ENCODE results near the gene ISCA2. TPM values are rescaled to one million over a fixed set of nuclear protein-coding genes. Genes with fewer than 3 reads are reported as not detected.

The ISCA2 gene
- total and polyA plus RNA-seq, 9 of the 15 experiments (the other 6 are each of a cell fraction or from before 2014, with no cell fraction given) = 5.0 to 36.7 (median 18.1) TPM

DNA sequence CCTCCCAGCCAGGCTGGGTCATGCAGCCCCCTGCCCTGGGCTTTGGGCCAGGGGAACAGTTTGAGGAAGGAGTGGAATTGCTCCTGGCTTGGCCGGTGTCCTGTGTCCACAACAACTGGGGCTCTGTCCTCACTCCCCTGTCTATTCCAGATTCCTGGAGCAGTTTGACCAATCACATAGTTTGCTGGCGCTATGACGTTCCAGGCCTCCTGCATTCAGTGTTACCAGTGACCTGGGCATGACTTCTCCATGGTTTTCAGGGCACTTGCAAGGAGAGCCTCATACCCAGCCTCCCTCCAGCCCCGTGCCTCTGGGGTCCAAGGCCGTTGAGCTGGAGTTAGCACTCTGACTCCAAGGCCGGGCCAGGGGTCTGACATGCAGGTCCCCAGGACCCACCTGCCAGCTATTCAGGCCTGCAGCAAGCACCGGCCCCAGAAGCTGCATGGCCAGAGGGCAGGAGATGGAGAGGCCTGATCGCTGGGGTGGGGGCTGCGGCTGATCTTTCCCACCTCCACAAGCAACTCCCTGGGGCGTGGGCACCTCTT is 34.2 kb downstream of the ISCA2 start:
- Histone ChIP-seq H3K27me3 (ENCODE audit: control insufficient read depth in 2 of 2, insufficient read depth in 2 of 2, low read length in 2 of 2) (peaks cover 0 to 24% of the 10 kb centered on the region in 2 experiments; a peak in 2 of 5 replicates), H3K4me1 (replicated peaks in 1 of 2; ENCODE audit: control insufficient read depth in 2 of 2, insufficient read depth in 2 of 2, low read length in 2 of 2) (peaks cover 0 to 16% of the 10 kb centered on the region in 2 experiments; a peak in 3 of 5 replicates), H3K9me3 (replicated peaks; ENCODE audit: control insufficient read depth, insufficient read depth, low read depth, low read length) (no peaks in the 10 kb centered on the region), H3K9me1 (ENCODE audit: control insufficient read depth, insufficient read depth, low read length) (no peaks in the 10 kb centered on the region), H3K4me2 (ENCODE audit: insufficient read depth, low read length) (no peak overlapping the region), H4K20me1 (replicated peaks; ENCODE audit: control insufficient read depth, insufficient read depth, low read length) (no peaks in the 10 kb centered on the region), H3K9ac (ENCODE audit: insufficient read depth in 1 of 2, low read depth in 2 of 2, low read length in 2 of 2) (no peak overlapping the region), H3K4me3 (no peak overlapping the region), H3K27ac (ENCODE audit: extremely low read depth, low read depth, low read length) (no peak overlapping the region), H3K79me2 (ENCODE audit: control insufficient read depth, insufficient read depth, low read length) (no peaks in the 10 kb centered on the region), H2AFZ (ENCODE audit: low read depth, low read length) (no peak overlapping the region), H3K36me3 (ENCODE audit: control insufficient read depth, insufficient read depth, low read length) (no peaks in the 10 kb centered on the region)
- ATAC-seq (no peak), FAIRE-seq (no peak), DNase-seq (ENCODE audit: extremely low read depth in 1 of 4, low spot score in 3 of 4) (no peak)
- in situ Hi-C loops (cut with MboI) = no loop called here
- intact Hi-C loops (cut with micrococcal nuclease) = no loop called here
- no TSS peak for BruUV-seq (replicated peaks)
- 7% methylated on average over 7 of the region's 10 CpGs for WGBS (ENCODE audit: insufficient coverage, low coverage, missing lambda C conversion rate)
- TF ChIP-seq BHLHE40 (IDR thresholded peaks at IDR 0.05; ENCODE audit: low read length) (no peak), MYC (IDR thresholded peaks at IDR 0.05; ENCODE audit: low read depth, low read length) (no peak), MYC (CRISPR knock-in tag; IDR thresholded peaks at IDR 0.05; ENCODE audit: borderline replicate concordance, low read depth) (no peak), NFRKB (IDR thresholded peaks at IDR 0.05; ENCODE audit: low read depth) (no peak), ZNF197 (CRISPR knock-in tag; IDR thresholded peaks at IDR 0.05; ENCODE audit: low read depth) (no peak)
- TF ChIP-seq, protein P1, sequence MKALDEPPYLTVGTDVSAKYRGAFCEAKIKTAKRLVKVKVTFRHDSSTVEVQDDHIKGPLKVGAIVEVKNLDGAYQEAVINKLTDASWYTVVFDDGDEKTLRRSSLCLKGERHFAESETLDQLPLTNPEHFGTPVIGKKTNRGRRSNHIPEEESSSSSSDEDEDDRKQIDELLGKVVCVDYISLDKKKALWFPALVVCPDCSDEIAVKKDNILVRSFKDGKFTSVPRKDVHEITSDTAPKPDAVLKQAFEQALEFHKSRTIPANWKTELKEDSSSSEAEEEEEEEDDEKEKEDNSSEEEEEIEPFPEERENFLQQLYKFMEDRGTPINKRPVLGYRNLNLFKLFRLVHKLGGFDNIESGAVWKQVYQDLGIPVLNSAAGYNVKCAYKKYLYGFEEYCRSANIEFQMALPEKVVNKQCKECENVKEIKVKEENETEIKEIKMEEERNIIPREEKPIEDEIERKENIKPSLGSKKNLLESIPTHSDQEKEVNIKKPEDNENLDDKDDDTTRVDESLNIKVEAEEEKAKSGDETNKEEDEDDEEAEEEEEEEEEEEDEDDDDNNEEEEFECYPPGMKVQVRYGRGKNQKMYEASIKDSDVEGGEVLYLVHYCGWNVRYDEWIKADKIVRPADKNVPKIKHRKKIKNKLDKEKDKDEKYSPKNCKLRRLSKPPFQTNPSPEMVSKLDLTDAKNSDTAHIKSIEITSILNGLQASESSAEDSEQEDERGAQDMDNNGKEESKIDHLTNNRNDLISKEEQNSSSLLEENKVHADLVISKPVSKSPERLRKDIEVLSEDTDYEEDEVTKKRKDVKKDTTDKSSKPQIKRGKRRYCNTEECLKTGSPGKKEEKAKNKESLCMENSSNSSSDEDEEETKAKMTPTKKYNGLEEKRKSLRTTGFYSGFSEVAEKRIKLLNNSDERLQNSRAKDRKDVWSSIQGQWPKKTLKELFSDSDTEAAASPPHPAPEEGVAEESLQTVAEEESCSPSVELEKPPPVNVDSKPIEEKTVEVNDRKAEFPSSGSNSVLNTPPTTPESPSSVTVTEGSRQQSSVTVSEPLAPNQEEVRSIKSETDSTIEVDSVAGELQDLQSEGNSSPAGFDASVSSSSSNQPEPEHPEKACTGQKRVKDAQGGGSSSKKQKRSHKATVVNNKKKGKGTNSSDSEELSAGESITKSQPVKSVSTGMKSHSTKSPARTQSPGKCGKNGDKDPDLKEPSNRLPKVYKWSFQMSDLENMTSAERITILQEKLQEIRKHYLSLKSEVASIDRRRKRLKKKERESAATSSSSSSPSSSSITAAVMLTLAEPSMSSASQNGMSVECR (CRISPR knock-in tag; IDR thresholded peaks at IDR 0.05) = no peak
- TF ChIP-seq, protein P2, sequence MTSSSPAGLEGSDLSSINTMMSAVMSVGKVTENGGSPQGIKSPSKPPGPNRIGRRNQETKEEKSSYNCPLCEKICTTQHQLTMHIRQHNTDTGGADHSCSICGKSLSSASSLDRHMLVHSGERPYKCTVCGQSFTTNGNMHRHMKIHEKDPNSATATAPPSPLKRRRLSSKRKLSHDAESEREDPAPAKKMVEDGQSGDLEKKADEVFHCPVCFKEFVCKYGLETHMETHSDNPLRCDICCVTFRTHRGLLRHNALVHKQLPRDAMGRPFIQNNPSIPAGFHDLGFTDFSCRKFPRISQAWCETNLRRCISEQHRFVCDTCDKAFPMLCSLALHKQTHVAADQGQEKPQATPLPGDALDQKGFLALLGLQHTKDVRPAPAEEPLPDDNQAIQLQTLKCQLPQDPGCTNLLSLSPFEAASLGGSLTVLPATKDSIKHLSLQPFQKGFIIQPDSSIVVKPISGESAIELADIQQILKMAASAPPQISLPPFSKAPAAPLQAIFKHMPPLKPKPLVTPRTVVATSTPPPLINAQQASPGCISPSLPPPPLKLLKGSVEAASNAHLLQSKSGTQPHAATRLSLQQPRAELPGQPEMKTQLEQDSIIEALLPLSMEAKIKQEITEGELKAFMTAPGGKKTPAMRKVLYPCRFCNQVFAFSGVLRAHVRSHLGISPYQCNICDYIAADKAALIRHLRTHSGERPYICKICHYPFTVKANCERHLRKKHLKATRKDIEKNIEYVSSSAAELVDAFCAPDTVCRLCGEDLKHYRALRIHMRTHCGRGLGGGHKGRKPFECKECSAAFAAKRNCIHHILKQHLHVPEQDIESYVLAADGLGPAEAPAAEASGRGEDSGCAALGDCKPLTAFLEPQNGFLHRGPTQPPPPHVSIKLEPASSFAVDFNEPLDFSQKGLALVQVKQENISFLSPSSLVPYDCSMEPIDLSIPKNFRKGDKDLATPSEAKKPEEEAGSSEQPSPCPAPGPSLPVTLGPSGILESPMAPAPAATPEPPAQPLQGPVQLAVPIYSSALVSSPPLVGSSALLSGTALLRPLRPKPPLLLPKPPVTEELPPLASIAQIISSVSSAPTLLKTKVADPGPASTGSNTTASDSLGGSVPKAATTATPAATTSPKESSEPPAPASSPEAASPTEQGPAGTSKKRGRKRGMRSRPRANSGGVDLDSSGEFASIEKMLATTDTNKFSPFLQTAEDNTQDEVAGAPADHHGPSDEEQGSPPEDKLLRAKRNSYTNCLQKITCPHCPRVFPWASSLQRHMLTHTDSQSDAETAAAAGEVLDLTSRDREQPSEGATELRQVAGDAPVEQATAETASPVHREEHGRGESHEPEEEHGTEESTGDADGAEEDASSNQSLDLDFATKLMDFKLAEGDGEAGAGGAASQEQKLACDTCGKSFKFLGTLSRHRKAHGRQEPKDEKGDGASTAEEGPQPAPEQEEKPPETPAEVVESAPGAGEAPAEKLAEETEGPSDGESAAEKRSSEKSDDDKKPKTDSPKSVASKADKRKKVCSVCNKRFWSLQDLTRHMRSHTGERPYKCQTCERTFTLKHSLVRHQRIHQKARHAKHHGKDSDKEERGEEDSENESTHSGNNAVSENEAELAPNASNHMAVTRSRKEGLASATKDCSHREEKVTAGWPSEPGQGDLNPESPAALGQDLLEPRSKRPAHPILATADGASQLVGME (CRISPR knock-in tag; IDR thresholded peaks at IDR 0.05) = no peak
- TF ChIP-seq, protein P3, sequence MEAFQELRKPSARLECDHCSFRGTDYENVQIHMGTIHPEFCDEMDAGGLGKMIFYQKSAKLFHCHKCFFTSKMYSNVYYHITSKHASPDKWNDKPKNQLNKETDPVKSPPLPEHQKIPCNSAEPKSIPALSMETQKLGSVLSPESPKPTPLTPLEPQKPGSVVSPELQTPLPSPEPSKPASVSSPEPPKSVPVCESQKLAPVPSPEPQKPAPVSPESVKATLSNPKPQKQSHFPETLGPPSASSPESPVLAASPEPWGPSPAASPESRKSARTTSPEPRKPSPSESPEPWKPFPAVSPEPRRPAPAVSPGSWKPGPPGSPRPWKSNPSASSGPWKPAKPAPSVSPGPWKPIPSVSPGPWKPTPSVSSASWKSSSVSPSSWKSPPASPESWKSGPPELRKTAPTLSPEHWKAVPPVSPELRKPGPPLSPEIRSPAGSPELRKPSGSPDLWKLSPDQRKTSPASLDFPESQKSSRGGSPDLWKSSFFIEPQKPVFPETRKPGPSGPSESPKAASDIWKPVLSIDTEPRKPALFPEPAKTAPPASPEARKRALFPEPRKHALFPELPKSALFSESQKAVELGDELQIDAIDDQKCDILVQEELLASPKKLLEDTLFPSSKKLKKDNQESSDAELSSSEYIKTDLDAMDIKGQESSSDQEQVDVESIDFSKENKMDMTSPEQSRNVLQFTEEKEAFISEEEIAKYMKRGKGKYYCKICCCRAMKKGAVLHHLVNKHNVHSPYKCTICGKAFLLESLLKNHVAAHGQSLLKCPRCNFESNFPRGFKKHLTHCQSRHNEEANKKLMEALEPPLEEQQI (IDR thresholded peaks at IDR 0.05) = no peak
- POLR2A ChIA-PET = no interaction called here
- CTCF ChIA-PET (ENCODE audit: low intra/inter-chr PET ratio) = no interaction called here

All from K562 (cell line).